Panc1 (cell line): ENCODE data around the gene MAFB. TPM values are rescaled to one million over a fixed set of nuclear protein-coding genes. Genes with fewer than 3 reads are reported as not detected.

Experiments used
- ATAC-seq: fragments of 200-7000 bp; cut with Tn5 transposase; 2 replicates; pipeline ENCODE4 v1.9.1; 2020; ENCODE audit warnings: mild to moderate bottlenecking, moderate library complexity
- BruUV-seq: library from RNA; stranded (reverse); fragments of 400-500 nt; replicated peaks from 2 replicates; lab custom pipeline; 2021; lab: Mats Ljungman, UMichigan
- CTCF ChIA-PET: fragments of 300-600 bp; sonication (Branson Sonifier 250); formaldehyde crosslinking; loops from one replicate; lab custom pipeline; 2022; ENCODE audit warnings: antibody characterized with exemption; lab: Charles Lee
- POLR2A ChIA-PET: fragments of 300-600 bp; sonication (Branson Sonifier 250); formaldehyde crosslinking; loops from one replicate; lab custom pipeline; 2022; ENCODE audit warnings: antibody characterized with exemption; lab: Charles Lee
- DNase-seq: peaks from one replicate; pipeline ENCODE4 v3.0.0-alpha.2; 2010; ENCODE audit warnings: low read depth, low spot score
- H3K27ac ChIP-seq: 2 replicates; pipeline ENCODE4 v1.5.1; 2011; ENCODE audit warnings: mild to moderate bottlenecking, low read length, inconsistent platforms
- H3K27me3 ChIP-seq: fragments of 200-500 bp; sonication (Bioruptor generic); 2 replicates; pipeline ENCODE4 v1.6.0; 2014; ENCODE audit warnings: low read length, inconsistent platforms; ENCODE audit not compliant: control insufficient read depth, insufficient read depth
- H3K36me3 ChIP-seq: fragments of 200-500 bp; sonication (Bioruptor generic); 2 replicates; pipeline ENCODE4 v1.5.1; 2014; ENCODE audit warnings: inconsistent platforms, mild to moderate bottlenecking, low read length, moderate library complexity; ENCODE audit not compliant: control insufficient read depth, insufficient read depth
- H3K4me1 ChIP-seq: 2 replicates; pipeline ENCODE4 v1.5.1; 2011; ENCODE audit warnings: inconsistent platforms, mild to moderate bottlenecking, low read length, moderate library complexity; ENCODE audit not compliant: control insufficient read depth, insufficient read depth
- H3K4me3 ChIP-seq, 2 experiments: 2 replicates each; pipeline ENCODE4 v1.5.1; 2011 to 2012; ENCODE audit warnings: low read depth in 2 of 2, low read length in 2 of 2, mild to moderate bottlenecking in 2 of 2, inconsistent platforms in 1 of 2, moderate library complexity in 1 of 2
- H3K9me3 ChIP-seq: fragments of 200-500 bp; sonication (Bioruptor generic); 2 replicates; pipeline ENCODE4 v1.5.1; 2014; ENCODE audit warnings: low read depth, mild to moderate bottlenecking, inconsistent platforms, low read length, moderate library complexity; ENCODE audit not compliant: control insufficient read depth, insufficient read depth
- CTCF ChIP-seq: fragments of 450-650 bp; IDR thresholded peaks from 2 replicates; pipeline ENCODE4 v1.5.1; 2017; ENCODE audit warnings: mild to moderate bottlenecking
- POLR2AphosphoS5 ChIP-seq: IDR thresholded peaks from 2 replicates; pipeline ENCODE4 v1.6.1; 2012; ENCODE audit warnings: mild to moderate bottlenecking, low read depth, low read length, moderate library complexity
- REST ChIP-seq, 2 experiments: IDR thresholded peaks; 2 replicates each; pipeline ENCODE4 v1.6.1; 2011 to 2012; ENCODE audit warnings: low read depth in 2 of 2, control low read depth in 1 of 2, low read length in 1 of 2, mild to moderate bottlenecking in 1 of 2, moderate library complexity in 1 of 2; ENCODE audit not compliant: insufficient read depth in 1 of 2
- SIN3A ChIP-seq: IDR thresholded peaks from 2 replicates; pipeline ENCODE4 v1.6.1; 2012; ENCODE audit warnings: low read depth, mild to moderate bottlenecking, low read length, moderate library complexity, borderline replicate concordance; ENCODE audit not compliant: insufficient read depth
- TCF7L2 ChIP-seq: IDR thresholded peaks from 2 replicates; pipeline ENCODE4 v1.6.1; 2011; ENCODE audit warnings: mild to moderate bottlenecking, low read depth, low read length, inconsistent platforms
- in situ Hi-C: cut with HindIII; loops from 2 replicates; pipeline ENCODE4 v1.10.0; 2016; ENCODE audit warnings: low sequenced_read_pairs, low pct_unique_long_range_greater_than_20kb
- intact Hi-C: fragments of 100-400 bp; cut with micrococcal nuclease; formaldehyde crosslinking; loops from one replicate; pipeline ENCODE4 v1.10.0; 2022; ENCODE audit not compliant: unreplicated experiment
- total RNA-seq: library from RNA; stranded (reverse); gene quantifications from one replicate; pipeline ENCODE4 v1.2.1, GENCODE V29; 2021; ENCODE audit not compliant: unreplicated experiment

MAFB gene
- total RNA-seq, 1 experiment from 2014 or later = 0.28 TPM

GRCh38 chr20:40663991-40664880, 24.8 kb downstream of the MAFB start:
- ChIA-PET POLR2A (no interaction called here), CTCF (no interaction called here)
- Histone ChIP-seq H3K9me3 (no peaks in the 10 kb centered on the region), H3K27ac (no peak overlapping the region), H3K27me3 (no peaks in the 10 kb centered on the region), H3K4me1 (no peaks in the 10 kb centered on the region), H3K36me3 (no peaks in the 10 kb centered on the region), H3K4me3 (no peak overlapping the region)
- DNase-seq (no peak), ATAC-seq (no peak)
- no peak for TF ChIP-seq CTCF
- TF ChIP-seq REST (IDR thresholded peaks at IDR 0.05; ENCODE audit: insufficient read depth in 1 of 2, low read depth in 2 of 2, low read length in 1 of 2) = no peak
- no peak for TF ChIP-seq SIN3A
- no peak for TF ChIP-seq POLR2AphosphoS5
- TF ChIP-seq TCF7L2 = no peak
- no TSS peak for BruUV-seq
- intact Hi-C loops (no loop called here), in situ Hi-C loops (no loop called here)

- CTCF ChIA-PET = no interaction called here
- no peaks in the 10 kb centered on the region for H3K9me3 ChIP-seq
- TF ChIP-seq POLR2AphosphoS5 (no peak), REST (IDR thresholded peaks at IDR 0.05; ENCODE audit: insufficient read depth in 1 of 2, low read depth in 2 of 2, low read length in 1 of 2) (no peak), SIN3A (no peak), CTCF (no peak), TCF7L2 (no peak)
- no peak for DNase-seq
- no peak for ATAC-seq
- no peak overlapping the region for H3K4me3 ChIP-seq
- intact Hi-C loops (no loop called here), in situ Hi-C loops (no loop called here)
- H3K4me1 ChIP-seq = no peaks in the 10 kb centered on the region
- H3K27ac ChIP-seq = no peak overlapping the region
- no peaks in the 10 kb centered on the region for H3K36me3 ChIP-seq
- POLR2A ChIA-PET = no interaction called here
- H3K27me3 ChIP-seq = no peaks in the 10 kb centered on the region
- BruUV-seq = no TSS peak
These were observed 25.7 kb downstream of the MAFB start for GRCh38 chr20:40663304-40663790.
